ENCODE measurements around the gene AGXT2.
A peak's percentile ranks its signal among the peaks of the same experiment; 100 is the strongest.
"Not testable (repeated sequence)": the region's sequence is repeated elsewhere in the genome, so short reads cannot be mapped to it uniquely, and the experiment has no call there.

Gene AGXT2

GRCh38 chr5:34977934-34978613, 69.7 kb downstream of the AGXT2 start:
- Mint-ChIP-seq H3K27ac (no peak overlapping the region), H3K9me3 (peaks cover 6% of the 10 kb centered on the region), H3K4me3 (no peak overlapping the region), H3K27me3 (no peaks in the 10 kb centered on the region), H3K4me1 (peaks cover 8% of the 10 kb centered on the region), H3K36me3 (peaks cover 6% of the 10 kb centered on the region)
- ATAC-seq = peak; percentile 41

GRCh38 chr5:34976347-34976746, 71.4 kb downstream of the AGXT2 start:
- H3K27me3 Mint-ChIP-seq = no peaks in the 10 kb centered on the region
- H3K4me1 Mint-ChIP-seq = peaks cover 8% of the 10 kb centered on the region
- peaks cover 7% of the 10 kb centered on the region for H3K36me3 Mint-ChIP-seq
- no peak overlapping the region for H3K4me3 Mint-ChIP-seq
- H3K27ac Mint-ChIP-seq = no peak overlapping the region
- H3K9me3 Mint-ChIP-seq = peaks cover under 1% of the 10 kb centered on the region
- no peak for ATAC-seq

GRCh38 chr5:34971655-34972054, 76.1 kb downstream of the AGXT2 start:
- not testable (repeated sequence) for ATAC-seq, H3K9me3 Mint-ChIP-seq, H3K4me1 Mint-ChIP-seq, H3K4me3 Mint-ChIP-seq, H3K27ac Mint-ChIP-seq, H3K27me3 Mint-ChIP-seq
- H3K36me3 Mint-ChIP-seq = peaks cover 19% of the 10 kb centered on the region

- peaks cover 27% of the 10 kb centered on the region for H3K36me3 Mint-ChIP-seq
- no peak overlapping the region for H3K27ac Mint-ChIP-seq
- H3K4me1 Mint-ChIP-seq = no peaks in the 10 kb centered on the region
- peaks cover 8% of the 10 kb centered on the region for H3K9me3 Mint-ChIP-seq
- no peaks in the 10 kb centered on the region for H3K27me3 Mint-ChIP-seq
- no peak for ATAC-seq
- no peak overlapping the region for H3K4me3 Mint-ChIP-seq
Observed at GRCh38 chr5:34970552-34970951, 77.2 kb downstream of the AGXT2 start.

GRCh38 chr5:34968258-34968657, 79.5 kb downstream of the AGXT2 start:
- ATAC-seq = no peak
- H3K4me3 Mint-ChIP-seq = no peak overlapping the region

GRCh38 chr5:34967540-34967939, 80.2 kb downstream of the AGXT2 start:
- Mint-ChIP-seq H3K4me1 (no peaks in the 10 kb centered on the region), H3K27me3 (no peaks in the 10 kb centered on the region), H3K36me3 (peaks cover 33% of the 10 kb centered on the region), H3K27ac (no peak overlapping the region), H3K4me3 (no peak overlapping the region), H3K9me3 (peaks cover 11% of the 10 kb centered on the region)
- ATAC-seq = no peak

More at GRCh38 chr5:34968258-34968657, 79.5 kb downstream of the AGXT2 start:
- Mint-ChIP-seq H3K4me1 (no peaks in the 10 kb centered on the region), H3K27me3 (no peaks in the 10 kb centered on the region), H3K36me3 (peaks cover 33% of the 10 kb centered on the region), H3K27ac (no peak overlapping the region), H3K9me3 (peaks cover 11% of the 10 kb centered on the region)

GRCh38 chr5:34959323-34959722, 88.4 kb downstream of the AGXT2 start:
- H3K27ac Mint-ChIP-seq = peak overlapping the region; percentile 26
- peak; percentile 93 for ATAC-seq
- H3K4me1 Mint-ChIP-seq = peaks cover 11% of the 10 kb centered on the region
- peaks cover 17% of the 10 kb centered on the region for H3K36me3 Mint-ChIP-seq
- no peak overlapping the region for H3K4me3 Mint-ChIP-seq
- no peaks in the 10 kb centered on the region for H3K27me3 Mint-ChIP-seq
- no peaks in the 10 kb centered on the region for H3K9me3 Mint-ChIP-seq

GRCh38 chr5:34957857-34958690, 89.7 kb downstream of the AGXT2 start:
- H3K9me3 Mint-ChIP-seq = no peaks in the 10 kb centered on the region
- peaks cover 24% of the 10 kb centered on the region for H3K36me3 Mint-ChIP-seq
- H3K27me3 Mint-ChIP-seq = no peaks in the 10 kb centered on the region
- peaks cover 11% of the 10 kb centered on the region for H3K4me1 Mint-ChIP-seq
- no peak overlapping the region for H3K27ac Mint-ChIP-seq
- H3K4me3 Mint-ChIP-seq = no peak overlapping the region
- no peak for ATAC-seq

GRCh38 chr5:34957321-34957720, 90.4 kb downstream of the AGXT2 start:
- no peak overlapping the region for H3K4me3 Mint-ChIP-seq
- peaks cover 27% of the 10 kb centered on the region for H3K36me3 Mint-ChIP-seq
- H3K27ac Mint-ChIP-seq = no peak overlapping the region
- no peaks in the 10 kb centered on the region for H3K9me3 Mint-ChIP-seq
- ATAC-seq = no peak
- no peaks in the 10 kb centered on the region for H3K27me3 Mint-ChIP-seq
- H3K4me1 Mint-ChIP-seq = peaks cover 11% of the 10 kb centered on the region

Data from stimulated activated memory B cell treated with anti-CD40 and anti-IgM and Interleukin-4, amounts not matched to agents 10 μg/mL and 1 μg/mL and 100 μg/mL, for 72 hours (primary cell).